H9 (cell line): ENCODE data around the gene HORMAD2. TPM values are rescaled to one million over a fixed set of nuclear protein-coding genes. Genes with fewer than 3 reads are reported as not detected.

Source experiments
- DNase-seq: peaks from one replicate; pipeline ENCODE4 v3.0.0-alpha.2; 2017
- H2AFZ ChIP-seq: one replicate; pipeline ENCODE4 v1.6.1; 2013; ENCODE audit warnings: mild to moderate bottlenecking, low read length, control low read depth, moderate library complexity
- H2AK5ac ChIP-seq: 2 replicates; pipeline ENCODE4 v1.6.1; 2013; ENCODE audit warnings: low read length, control low read depth, mixed read lengths; ENCODE audit not compliant: insufficient read length
- H2BK120ac ChIP-seq: one replicate; pipeline ENCODE4 v1.6.1; 2013; ENCODE audit warnings: low read depth, mild to moderate bottlenecking, low read length, control low read depth, inconsistent platforms; ENCODE audit not compliant: poor library complexity, severe bottlenecking
- H2BK12ac ChIP-seq: 2 replicates; pipeline ENCODE4 v1.6.1; 2013; ENCODE audit warnings: low read length, control low read depth, mixed read lengths, low read depth; ENCODE audit not compliant: insufficient read length
- H2BK15ac ChIP-seq: 2 replicates; pipeline ENCODE4 v1.6.1; 2013; ENCODE audit warnings: low read depth, low read length, control low read depth
- H2BK20ac ChIP-seq: one replicate; pipeline ENCODE4 v1.6.1; 2013; ENCODE audit warnings: low read depth, mild to moderate bottlenecking, low read length, control low read depth, inconsistent platforms; ENCODE audit not compliant: poor library complexity, severe bottlenecking
- H2BK5ac ChIP-seq: 2 replicates; pipeline ENCODE4 v1.6.1; 2013; ENCODE audit warnings: low read length, control low read depth, mixed read lengths; ENCODE audit not compliant: insufficient read length
- H3K14ac ChIP-seq: 2 replicates; pipeline ENCODE4 v1.6.1; 2013; ENCODE audit warnings: low read length, control low read depth; ENCODE audit not compliant: insufficient read depth
- H3K18ac ChIP-seq: 2 replicates; pipeline ENCODE4 v1.6.1; 2013; ENCODE audit warnings: low read depth, mild to moderate bottlenecking, mixed read lengths, low read length, control low read depth; ENCODE audit not compliant: insufficient read length
- H3K23ac ChIP-seq: 2 replicates; pipeline ENCODE4 v1.6.1; 2013; ENCODE audit warnings: low read length, control low read depth, mixed read lengths, low read depth; ENCODE audit not compliant: insufficient read length
- H3K23me2 ChIP-seq: 2 replicates; pipeline ENCODE4 v1.6.1; 2013; ENCODE audit warnings: low read depth, mild to moderate bottlenecking, mixed read lengths, low read length, control low read depth; ENCODE audit not compliant: insufficient read length, poor library complexity, severe bottlenecking
- H3K27ac ChIP-seq: 2 replicates; pipeline ENCODE4 v1.5.1; 2013; ENCODE audit warnings: low read length, control low read depth, mixed read lengths, low read depth; ENCODE audit not compliant: insufficient read length
- H3K27me3 ChIP-seq: 2 replicates; pipeline ENCODE4 v1.6.1; 2013; ENCODE audit warnings: low read length, control low read depth, inconsistent platforms; ENCODE audit not compliant: insufficient read depth
- H3K4ac ChIP-seq: 2 replicates; pipeline ENCODE4 v1.6.1; 2013; ENCODE audit warnings: low read depth, mild to moderate bottlenecking, control low read depth, inconsistent platforms, low read length, moderate library complexity
- H3K4me1 ChIP-seq: 2 replicates; pipeline ENCODE4 v1.6.1; 2013; ENCODE audit warnings: low read length, control low read depth, inconsistent platforms; ENCODE audit not compliant: insufficient read depth
- H3K4me2 ChIP-seq: 2 replicates; pipeline ENCODE4 v1.6.1; 2013; ENCODE audit warnings: low read length, control low read depth, mixed read lengths; ENCODE audit not compliant: insufficient read length, insufficient read depth
- H3K56ac ChIP-seq: 2 replicates; pipeline ENCODE4 v1.6.1; 2013; ENCODE audit warnings: low read depth, mild to moderate bottlenecking, mixed read lengths, low read length, control low read depth; ENCODE audit not compliant: insufficient read length
- H3K79me1 ChIP-seq: 2 replicates; pipeline ENCODE4 v1.6.1; 2013; ENCODE audit warnings: low read depth, mild to moderate bottlenecking, moderate library complexity, low read length, control low read depth, inconsistent platforms; ENCODE audit not compliant: insufficient read depth, poor library complexity, severe bottlenecking
- H3K79me2 ChIP-seq: 2 replicates; pipeline ENCODE4 v1.6.1; 2013; ENCODE audit warnings: low read length, control low read depth, inconsistent platforms; ENCODE audit not compliant: insufficient read depth
- H3K9ac ChIP-seq: 2 replicates; pipeline ENCODE4 v1.6.1; 2013; ENCODE audit warnings: low read length, control low read depth, mixed read lengths; ENCODE audit not compliant: insufficient read length; ENCODE audit errors: extremely low read depth
- H3K9me3 ChIP-seq: one replicate; pipeline ENCODE4 v1.6.1; 2013; ENCODE audit warnings: low read depth, low read length, inconsistent platforms; ENCODE audit not compliant: control insufficient read depth
- H3T11ph ChIP-seq: one replicate; pipeline ENCODE4 v1.6.1; 2013; ENCODE audit warnings: mild to moderate bottlenecking, low read length, control low read depth, inconsistent platforms
- H4K20me1 ChIP-seq: one replicate; pipeline ENCODE4 v1.6.1; 2013; ENCODE audit not compliant: control insufficient read depth, insufficient read length, insufficient read depth
- H4K5ac ChIP-seq: 2 replicates; pipeline ENCODE4 v1.6.1; 2013; ENCODE audit warnings: low read depth, mild to moderate bottlenecking, mixed read lengths, low read length, control low read depth; ENCODE audit not compliant: insufficient read length
- H4K8ac ChIP-seq: replicated peaks from 2 replicates; pipeline ENCODE4 v1.6.1; 2013; ENCODE audit warnings: low read length, control low read depth, mixed read lengths, low read depth; ENCODE audit not compliant: insufficient read length
- H4K91ac ChIP-seq: 2 replicates; pipeline ENCODE4 v1.6.1; 2013; ENCODE audit warnings: low read depth, mild to moderate bottlenecking, moderate library complexity, mixed read lengths, low read length, control low read depth; ENCODE audit not compliant: insufficient read length
- H3K27ac Mint-ChIP-seq, 3 experiments: 2 replicates in 2 of 3; 3 replicates in 1 of 3; pipeline ENCODE4 v1.8.0; 2020 to 2021; ENCODE audit warnings: mixed read lengths in 3 of 3, mild to moderate bottlenecking in 1 of 3, moderate library complexity in 1 of 3
- H3K27me3 Mint-ChIP-seq: 2 replicates; pipeline ENCODE4 v1.8.0; 2021; ENCODE audit warnings: low read depth, mild to moderate bottlenecking, moderate library complexity, mixed read lengths
- H3K36me3 Mint-ChIP-seq, 3 experiments: 2 replicates in 2 of 3; 3 replicates in 1 of 3; pipeline ENCODE4 v1.8.0; 2020 to 2021; ENCODE audit warnings: low read depth in 3 of 3, mixed read lengths in 3 of 3; ENCODE audit not compliant: insufficient read depth in 1 of 3
- H3K4me1 Mint-ChIP-seq, 2 experiments: 2 replicates each; pipeline ENCODE4 v1.8.0; 2020; ENCODE audit warnings: mixed read lengths in 2 of 2
- H3K4me3 Mint-ChIP-seq, 2 experiments: 2 replicates in 1 of 2; 3 replicates in 1 of 2; pipeline ENCODE4 v1.8.0; 2020 to 2021; ENCODE audit warnings: mild to moderate bottlenecking in 2 of 2, mixed read lengths in 2 of 2, moderate library complexity in 1 of 2
- H3K9me3 Mint-ChIP-seq, 2 experiments: 2 replicates in 1 of 2; 3 replicates in 1 of 2; pipeline ENCODE4 v1.8.0; 2020; ENCODE audit warnings: mild to moderate bottlenecking in 2 of 2, mixed read lengths in 2 of 2, moderate library complexity in 1 of 2
- WGBS: extraction: QIAGEN DNeasy Blood & Tissue Kit; methylation state at CpG from one replicate; pipeline ENCODE4 v1.1.7; 2013; ENCODE audit warnings: missing lambda C conversion rate, low lambda C conversion rate, mixed read lengths; ENCODE audit not compliant: insufficient read length; ENCODE audit errors: extremely low coverage; 5-methylcytosine and 5-hydroxymethylcytosine counted together
- total RNA-seq: library from RNA; stranded (reverse); gene quantifications from 2 replicates; pipeline ENCODE4 v1.2.1, GENCODE V29; 2021
- TF ChIP-seq, protein P1 (sequence below): fragments of 200-600 bp; sonication (generic); conservative IDR thresholded peaks from 3 replicates; pipeline ENCODE4 v1.8.0; 2021; ENCODE audit warnings: antibody characterized with exemption, mild to moderate bottlenecking

HORMAD2 gene
- total RNA-seq, 1 experiment from 2014 or later = not detected

- no CpG with 5 or more reads among the region's 1 CpG for WGBS
- Histone ChIP-seq H3K18ac (no peak overlapping the region), H2BK120ac (no peak overlapping the region), H3K79me2 (no peaks in the 10 kb centered on the region), H2BK12ac (no peak overlapping the region), H3K4ac (no peak overlapping the region), H2AK5ac (no peak overlapping the region), H3K27ac (no peak overlapping the region), H2AFZ (no peak overlapping the region), H3K9ac (no peak overlapping the region), H3K23ac (no peak overlapping the region), H3K23me2 (no peaks in the 10 kb centered on the region), H4K91ac (no peak overlapping the region), H3K56ac (no peak overlapping the region), H3K79me1 (no peaks in the 10 kb centered on the region), H2BK15ac (no peak overlapping the region), H3K27me3 (no peaks in the 10 kb centered on the region), H3K4me2 (no peak overlapping the region), H3T11ph (no peak overlapping the region), H4K8ac (no peak overlapping the region), H4K5ac (no peak overlapping the region), H4K20me1 (no peaks in the 10 kb centered on the region), H3K9me3 (no peaks in the 10 kb centered on the region), H2BK5ac (no peak overlapping the region), H3K4me1 (no peaks in the 10 kb centered on the region), H3K14ac (no peak overlapping the region), H2BK20ac (no peak overlapping the region)
- H3K27me3 Mint-ChIP-seq = 0 out of 2 replicates have a peak, but pooled peaks cover 2% of the 10 kb centered on the region
- H3K4me3 Mint-ChIP-seq = no peak overlapping the region
- TF ChIP-seq, protein P1, sequence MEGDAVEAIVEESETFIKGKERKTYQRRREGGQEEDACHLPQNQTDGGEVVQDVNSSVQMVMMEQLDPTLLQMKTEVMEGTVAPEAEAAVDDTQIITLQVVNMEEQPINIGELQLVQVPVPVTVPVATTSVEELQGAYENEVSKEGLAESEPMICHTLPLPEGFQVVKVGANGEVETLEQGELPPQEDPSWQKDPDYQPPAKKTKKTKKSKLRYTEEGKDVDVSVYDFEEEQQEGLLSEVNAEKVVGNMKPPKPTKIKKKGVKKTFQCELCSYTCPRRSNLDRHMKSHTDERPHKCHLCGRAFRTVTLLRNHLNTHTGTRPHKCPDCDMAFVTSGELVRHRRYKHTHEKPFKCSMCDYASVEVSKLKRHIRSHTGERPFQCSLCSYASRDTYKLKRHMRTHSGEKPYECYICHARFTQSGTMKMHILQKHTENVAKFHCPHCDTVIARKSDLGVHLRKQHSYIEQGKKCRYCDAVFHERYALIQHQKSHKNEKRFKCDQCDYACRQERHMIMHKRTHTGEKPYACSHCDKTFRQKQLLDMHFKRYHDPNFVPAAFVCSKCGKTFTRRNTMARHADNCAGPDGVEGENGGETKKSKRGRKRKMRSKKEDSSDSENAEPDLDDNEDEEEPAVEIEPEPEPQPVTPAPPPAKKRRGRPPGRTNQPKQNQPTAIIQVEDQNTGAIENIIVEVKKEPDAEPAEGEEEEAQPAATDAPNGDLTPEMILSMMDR = no peak
- no peak for DNase-seq
- H3K9me3 Mint-ChIP-seq = peaks cover 19 to 21% of the 10 kb centered on the region in 2 experiments
- H3K4me1 Mint-ChIP-seq = no peaks in the 10 kb centered on the region
- no peak overlapping the region for H3K27ac Mint-ChIP-seq
- H3K36me3 Mint-ChIP-seq = peaks cover 2 to 9% (median 5%) of the 10 kb centered on the region in 3 experiments; a peak in 6 of 7 replicates
Observed at GRCh38 chr22:30056015-30056414, 24.2 kb upstream of the HORMAD2 start.
